ENCODE data around the gene NPW. TPM values are rescaled to one million over a fixed set of nuclear protein-coding genes. Genes with fewer than 3 reads are reported as not detected.
"Not testable (repeated sequence)": the region's sequence is repeated elsewhere in the genome, so short reads cannot be mapped to it uniquely, and the experiment has no call there.

NPW gene
- total RNA-seq, 1 donor from 2014 or later, result 0.17 TPM

GRCh38 chr16:2002406-2003230 is 17.0 kb upstream of the NPW start:
- no peak for DNase-seq

- DNase-seq, result no peak
Measured at GRCh38 chr16:2003231-2003826, 16.3 kb upstream of the NPW start.

GRCh38 chr16:2003827-2004641 is 15.6 kb upstream of the NPW start:
- peak; percentile 92 for DNase-seq

GRCh38 chr16:2004795-2005517 is 14.6 kb upstream of the NPW start:
- DNase-seq, result no peak

- DNase-seq, result peak; percentile 50
Measured at GRCh38 chr16:2005646-2006045, 13.9 kb upstream of the NPW start.

- DNase-seq, result no peak
Measured at GRCh38 chr16:2006317-2006716, 13.3 kb upstream of the NPW start.

- DNase-seq, result no peak
Measured at GRCh38 chr16:2007081-2007836, 12.3 kb upstream of the NPW start.

- peak; percentile 58 for DNase-seq
Measured at GRCh38 chr16:2008009-2008526, 11.5 kb upstream of the NPW start.

GRCh38 chr16:2008631-2009163 is 10.9 kb upstream of the NPW start:
- DNase-seq, result peak; percentile 47

- DNase-seq, result peak; percentile 24
Measured at GRCh38 chr16:2009164-2009711, 10.3 kb upstream of the NPW start.

GRCh38 chr16:2009791-2010510 is 9.6 kb upstream of the NPW start, which contains the start of gene ZNF598:
TSS of gene ZNF598 (minus strand) at chr16:2009821.
- peak; percentile 88 for DNase-seq

GRCh38 chr16:2011726-2012125 is 7.9 kb upstream of the NPW start:
- DNase-seq, result not testable (repeated sequence)

GRCh38 chr16:2013527-2013926 is 6.1 kb upstream of the NPW start:
- no peak for DNase-seq

- DNase-seq, result no peak
Measured at GRCh38 chr16:2015117-2015946, 4.3 kb upstream of the NPW start.

GRCh38 chr16:2015947-2016208 is 3.7 kb upstream of the NPW start:
- DNase-seq, result no peak

GRCh38 chr16:2016407-2016922 is 3.1 kb upstream of the NPW start:
- DNase-seq, result peak; percentile 41

GRCh38 chr16:2019921-2020831 is 591 bp downstream of the NPW start:
- no peak for DNase-seq

GRCh38 chr16:2022723-2023091 is 3.1 kb downstream of the NPW start:
- peak; percentile 48 for DNase-seq
